HepG2 (cell line): Measurements from ENCODE around the gene CCNDBP1. TPM values are rescaled to one million over a fixed set of nuclear protein-coding genes. Genes with fewer than 3 reads are reported as not detected.
A peak's percentile ranks its signal among the peaks of the same experiment; 100 is the strongest.

Experiments used
- ATAC-seq: fragments of 200-7000 bp; cut with Tn5 transposase; 3 replicates; pipeline ENCODE4 v1.9.1; 2020; ENCODE audit warnings: mild to moderate bottlenecking, moderate library complexity
- BruUV-seq: library from RNA; stranded (reverse); fragments of 400-500 nt; replicated peaks from 2 replicates; lab custom pipeline; 2021; lab: Mats Ljungman, UMichigan
- CTCF ChIA-PET: fragments of 300-600 bp; formaldehyde crosslinking; extraction: SDS; loops from one replicate; lab custom pipeline; 2021; ENCODE audit warnings: low total read pairs, inconsistent platforms, low intra/inter-chr PET ratio; lab: Yijun Ruan, JAX
- POLR2A ChIA-PET: fragments of 350-600 bp; sonication (Branson Sonifier 250); formaldehyde crosslinking; loops from one replicate; lab custom pipeline; 2020; ENCODE audit warnings: antibody characterized with exemption, inconsistent platforms; lab: Yijun Ruan, JAX
- DNase-seq: peaks from one replicate; pipeline ENCODE4 v3.0.0-alpha.2; 2015; ENCODE audit warnings: low spot score
- FAIRE-seq: peaks from 3 replicates; lab custom pipeline; 2011; peaks lifted over from hg19 to GRCh38; lab: Jason Lieb, UNC
- H2AFZ ChIP-seq: one replicate; pipeline ENCODE4 v1.6.1; 2011; ENCODE audit warnings: low read length, inconsistent platforms
- H3K27ac ChIP-seq: fragments of 300-600 bp; 3 replicates; pipeline ENCODE4 v1.8.0; 2011; ENCODE audit warnings: mixed run types, mild to moderate bottlenecking, mixed read lengths, low read length, inconsistent platforms; ENCODE audit not compliant: insufficient read depth; ENCODE audit errors: extremely low read length
- H3K27me3 ChIP-seq, 2 experiments: fragments of 200-600 bp in 1 of 2; 2 replicates in 1 of 2; 3 replicates in 1 of 2; pipeline versions ENCODE4 v1.6.0 to v1.8.0; 2011; ENCODE audit warnings: low read length in 2 of 2, mild to moderate bottlenecking in 2 of 2, moderate library complexity in 2 of 2, inconsistent platforms in 1 of 2; ENCODE audit not compliant: insufficient read depth in 2 of 2, control insufficient read depth in 1 of 2
- H3K36me3 ChIP-seq, 2 experiments: fragments of 200-600 bp in 1 of 2; replicated peaks in 1 of 2; 2 replicates in 1 of 2; 3 replicates in 1 of 2; pipeline versions ENCODE4 v1.5.1 to v1.8.0; 2011; ENCODE audit warnings: low read length in 2 of 2, inconsistent platforms in 1 of 2; ENCODE audit not compliant: insufficient read depth in 2 of 2, control insufficient read depth in 1 of 2
- H3K4me1 ChIP-seq: 2 replicates; pipeline ENCODE4 v1.5.1; 2012; ENCODE audit warnings: low read length, inconsistent platforms; ENCODE audit not compliant: insufficient read depth
- H3K4me2 ChIP-seq: 2 replicates; pipeline ENCODE4 v1.6.0; 2011; ENCODE audit warnings: low read depth, low read length, inconsistent platforms
- H3K4me3 ChIP-seq, 3 experiments: fragments of 200-600 bp in 1 of 3; sonication (generic), shearing (Covaris generic) in 1 of 3; replicated peaks in 1 of 3; 2 replicates each; pipeline ENCODE4 v1.5.1; 2011 to 2016; ENCODE audit warnings: low read length in 3 of 3, inconsistent platforms in 2 of 3, low read depth in 2 of 3, mild to moderate bottlenecking in 2 of 3, control low read depth in 1 of 3, mixed read lengths in 1 of 3; ENCODE audit not compliant: insufficient read depth in 1 of 3
- H3K79me2 ChIP-seq: one replicate; pipeline ENCODE4 v1.6.1; 2011; ENCODE audit warnings: low read length, inconsistent platforms; ENCODE audit not compliant: insufficient read depth
- H3K9ac ChIP-seq: 2 replicates; pipeline ENCODE4 v1.6.0; 2011; ENCODE audit warnings: mild to moderate bottlenecking, low read depth, low read length, inconsistent platforms; ENCODE audit not compliant: insufficient read depth
- H3K9me3 ChIP-seq: 2 replicates; pipeline ENCODE4 v1.5.1; 2012; ENCODE audit warnings: mild to moderate bottlenecking, low read length
- H4K20me1 ChIP-seq: 2 replicates; pipeline ENCODE4 v1.6.0; 2011; ENCODE audit warnings: inconsistent platforms, mild to moderate bottlenecking, low read length, moderate library complexity; ENCODE audit not compliant: insufficient read depth
- ATAD3A ChIP-seq: sonication (generic); formaldehyde crosslinking; IDR thresholded peaks from 2 replicates; pipeline ENCODE4 v1.4.0; 2020; ENCODE audit warnings: missing genetic modification reagents
- JUN ChIP-seq: sonication (generic); formaldehyde crosslinking; IDR thresholded peaks from 2 replicates; pipeline ENCODE4 v1.4.0; 2020; ENCODE audit warnings: mild to moderate bottlenecking, missing genetic modification reagents
- MATR3 ChIP-seq: sonication (generic); formaldehyde crosslinking; IDR thresholded peaks from 2 replicates; pipeline ENCODE4 v1.4.0; 2020; ENCODE audit warnings: missing genetic modification reagents
- MIXL1 ChIP-seq: IDR thresholded peaks from 2 replicates; pipeline ENCODE4 v1.6.1; 2016
- RFX1 ChIP-seq: fragments of 450-650 bp; IDR thresholded peaks from 2 replicates; pipeline ENCODE4 v1.6.1; 2017
- SPEN ChIP-seq: sonication (generic); formaldehyde crosslinking; IDR thresholded peaks from 2 replicates; pipeline ENCODE4 v1.5.1; 2020; ENCODE audit warnings: low read depth, mild to moderate bottlenecking, missing genetic modification reagents
- ZBTB8A ChIP-seq: sonication (generic); formaldehyde crosslinking; IDR thresholded peaks from 2 replicates; pipeline ENCODE4 v1.4.0; 2020; ENCODE audit warnings: mild to moderate bottlenecking, low read depth, missing genetic modification reagents, borderline replicate concordance
- ZNF260 ChIP-seq: sonication (generic); formaldehyde crosslinking; IDR thresholded peaks from 2 replicates; pipeline ENCODE4 v1.4.0; 2020; ENCODE audit warnings: missing genetic modification reagents, low read depth, mild to moderate bottlenecking, borderline replicate concordance
- ZNF556 ChIP-seq: sonication (generic); formaldehyde crosslinking; IDR thresholded peaks from 2 replicates; pipeline ENCODE4 v1.4.0; 2020; ENCODE audit warnings: mild to moderate bottlenecking, missing genetic modification reagents, borderline replicate concordance
- ZNF570 ChIP-seq: sonication (generic); formaldehyde crosslinking; IDR thresholded peaks from 2 replicates; pipeline ENCODE4 v1.4.0; 2020; ENCODE audit warnings: mild to moderate bottlenecking, missing genetic modification reagents, borderline replicate concordance
- ZNF629 ChIP-seq: sonication (generic); formaldehyde crosslinking; conservative IDR thresholded peaks from 2 replicates; pipeline ENCODE4 v1.5.0; 2020; ENCODE audit warnings: missing genetic modification reagents
- ZNF816 ChIP-seq: sonication (generic); formaldehyde crosslinking; IDR thresholded peaks from 2 replicates; pipeline ENCODE4 v1.8.0; 2022; ENCODE audit warnings: missing genetic modification reagents, mild to moderate bottlenecking, borderline replicate concordance
- WGBS: methylation state at CpG from one replicate; pipeline ENCODE4 v1.1.6; 2017; ENCODE audit warnings: low lambda C conversion rate; 5-methylcytosine and 5-hydroxymethylcytosine counted together
- in situ Hi-C: cut with HindIII; loops from 2 replicates; pipeline ENCODE4 v1.10.0; 2017; ENCODE audit warnings: low pct_unique_long_range_greater_than_20kb; ENCODE audit not compliant: extremely low pct_ligation_motif_present
- intact Hi-C: fragments of 100-400 bp; cut with micrococcal nuclease; formaldehyde crosslinking; loops from one replicate; pipeline ENCODE4 v1.10.0; 2022; ENCODE audit not compliant: unreplicated experiment
- polyA plus RNA-seq, 8 experiments: library from polyadenylated mRNA; depleted of rRNA in 3 of 8; stranded (reverse) in 7 of 8; unstranded in 1 of 8; fragments of >200 nt; fragmentation: Illumina TruSeq in 4 of 8; extraction: Trizol in 4 of 8; gene quantifications; 2 replicates each; pipeline versions ENCODE4 v1.2.1 to v1.2.3, GENCODE V29; 2011 to 2016; ENCODE audit warnings: low read depth in 4 of 8, missing spikeins in 1 of 8, mixed read lengths in 1 of 8; ENCODE audit not compliant: insufficient read depth in 1 of 8
- total RNA-seq, 5 experiments: library from RNA; depleted of rRNA; stranded (reverse); fragments of >200 nt; fragmentation: Illumina TruSeq; extraction: Trizol; gene quantifications; 2 replicates each; pipeline ENCODE4 v1.2.3, GENCODE V29; 2016; ENCODE audit warnings: low read depth in 1 of 5
- TF ChIP-seq, protein P1 (sequence below): sonication (generic); formaldehyde crosslinking; IDR thresholded peaks from 2 replicates; pipeline ENCODE4 v1.5.0; 2020; ENCODE audit warnings: mild to moderate bottlenecking, missing genetic modification reagents, moderate library complexity

CCNDBP1 gene
- total and polyA plus RNA-seq, 2 of the 13 experiments (the other 11 are each of a cell fraction or from before 2014, with no cell fraction given), result 24.8 to 42.3 TPM

DNA sequence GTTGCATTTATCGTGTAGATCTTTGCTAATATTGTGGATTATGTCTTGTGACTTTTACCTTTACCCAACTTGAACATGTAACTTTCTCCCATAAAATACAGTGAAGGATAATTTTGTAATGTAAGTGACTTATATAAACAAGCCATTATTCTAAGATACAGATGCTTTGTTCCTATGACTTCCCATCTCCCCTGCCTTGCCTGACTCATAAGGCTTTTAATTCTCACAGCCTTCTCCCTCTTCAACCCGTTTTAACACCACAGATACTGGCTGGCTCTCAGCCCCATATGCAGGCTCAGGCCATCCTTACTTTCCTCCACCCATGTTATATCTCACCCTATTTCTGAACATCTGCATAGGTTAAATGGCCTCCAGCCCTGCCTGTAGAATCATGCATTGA is 4.1 kb downstream of the CCNDBP1 start:
- TSS peak; percentile 9 for BruUV-seq
- Histone ChIP-seq H3K9me3 (no peaks in the 10 kb centered on the region), H3K4me2 (no peak overlapping the region), H3K79me2 (no peaks in the 10 kb centered on the region), H3K9ac (no peak overlapping the region), H2AFZ (no peak overlapping the region), H3K36me3 (peaks cover 6 to 34% of the 10 kb centered on the region in 2 experiments; a peak in 4 of 5 replicates), H4K20me1 (no peaks in the 10 kb centered on the region), H3K4me3 (no peak overlapping the region), H3K27ac (no peak overlapping the region), H3K27me3 (no peaks in the 10 kb centered on the region), H3K4me1 (peaks cover 10% of the 10 kb centered on the region)
- ChIA-PET POLR2A (no interaction called here), CTCF (no interaction called here)
- no peak for FAIRE-seq
- DNase-seq, result no peak
- no peak for TF ChIP-seq ZNF556 (CRISPR knock-in tag)
- TF ChIP-seq, protein P1, sequence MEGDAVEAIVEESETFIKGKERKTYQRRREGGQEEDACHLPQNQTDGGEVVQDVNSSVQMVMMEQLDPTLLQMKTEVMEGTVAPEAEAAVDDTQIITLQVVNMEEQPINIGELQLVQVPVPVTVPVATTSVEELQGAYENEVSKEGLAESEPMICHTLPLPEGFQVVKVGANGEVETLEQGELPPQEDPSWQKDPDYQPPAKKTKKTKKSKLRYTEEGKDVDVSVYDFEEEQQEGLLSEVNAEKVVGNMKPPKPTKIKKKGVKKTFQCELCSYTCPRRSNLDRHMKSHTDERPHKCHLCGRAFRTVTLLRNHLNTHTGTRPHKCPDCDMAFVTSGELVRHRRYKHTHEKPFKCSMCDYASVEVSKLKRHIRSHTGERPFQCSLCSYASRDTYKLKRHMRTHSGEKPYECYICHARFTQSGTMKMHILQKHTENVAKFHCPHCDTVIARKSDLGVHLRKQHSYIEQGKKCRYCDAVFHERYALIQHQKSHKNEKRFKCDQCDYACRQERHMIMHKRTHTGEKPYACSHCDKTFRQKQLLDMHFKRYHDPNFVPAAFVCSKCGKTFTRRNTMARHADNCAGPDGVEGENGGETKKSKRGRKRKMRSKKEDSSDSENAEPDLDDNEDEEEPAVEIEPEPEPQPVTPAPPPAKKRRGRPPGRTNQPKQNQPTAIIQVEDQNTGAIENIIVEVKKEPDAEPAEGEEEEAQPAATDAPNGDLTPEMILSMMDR, result no peak
- WGBS, result 90% methylated on average over 2 of the region's 2 CpGs
- no peak for ATAC-seq
- intact Hi-C loops (loop anchor here (5.0 kb wide), 1 partner anchor 82 kb away; the partner anchor contains the start of gene UBR1), in situ Hi-C loops (no loop called here)

DNA sequence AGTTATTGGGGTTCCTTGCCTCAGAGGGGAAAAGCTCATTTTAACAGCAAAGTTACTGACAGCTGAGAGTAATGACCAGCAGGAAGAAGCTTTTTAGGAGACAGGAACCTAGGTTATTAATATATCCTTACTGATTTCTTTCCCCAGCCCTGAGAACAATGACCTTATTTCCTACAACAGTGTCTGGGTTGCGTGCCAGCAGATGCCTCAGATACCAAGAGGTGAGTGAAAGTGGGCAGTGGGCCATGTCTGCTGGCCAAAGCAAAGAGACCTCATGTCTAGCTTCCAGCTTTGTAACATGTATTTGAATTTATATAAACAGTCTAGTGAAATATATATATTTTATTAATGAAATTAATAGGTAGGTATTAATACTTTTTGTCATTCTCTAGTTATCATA is 5.0 kb downstream of the CCNDBP1 start:
- POLR2A ChIA-PET, result no interaction called here
- H3K36me3 ChIP-seq, result peaks cover 6 to 38% of the 10 kb centered on the region in 2 experiments; a peak in 4 of 5 replicates
- in situ Hi-C loops, result no loop called here
- BruUV-seq, result no TSS peak
- no peaks in the 10 kb centered on the region for H3K27me3 ChIP-seq
- H3K4me1 ChIP-seq, result peaks cover 10% of the 10 kb centered on the region
- H3K79me2 ChIP-seq, result no peaks in the 10 kb centered on the region
- H4K20me1 ChIP-seq, result no peaks in the 10 kb centered on the region
- H3K9me3 ChIP-seq, result no peaks in the 10 kb centered on the region
- H3K4me2 ChIP-seq, result no peak overlapping the region
- no peak for ATAC-seq
- H3K9ac ChIP-seq, result no peak overlapping the region
- DNase-seq, result no peak
- no peak overlapping the region for H3K27ac ChIP-seq
- TF ChIP-seq SPEN, result no peak
- TF ChIP-seq JUN (CRISPR knock-in tag), result no peak
- no peak for TF ChIP-seq ZNF629
- no peak for TF ChIP-seq ZBTB8A (CRISPR knock-in tag)
- TF ChIP-seq MATR3, result no peak
- TF ChIP-seq ATAD3A, result no peak
- TF ChIP-seq ZNF260 (CRISPR knock-in tag), result no peak
- TF ChIP-seq ZNF570 (CRISPR knock-in tag), result no peak
- no peak for TF ChIP-seq MIXL1 (CRISPR knock-in tag)
- no peak for TF ChIP-seq ZNF816
- TF ChIP-seq RFX1, result no peak
- TF ChIP-seq, all 625 proteins: peak for 0
- FAIRE-seq, result no peak
- 89% methylated on average over 1 of the region's 1 CpG for WGBS
- CTCF ChIA-PET, result no interaction called here
- H2AFZ ChIP-seq, result no peak overlapping the region
- intact Hi-C loops, result no loop called here
- no peak overlapping the region for H3K4me3 ChIP-seq
